Fibroblast of lung (primary cell): ENCODE measurements around the gene PIK3AP1. TPM values are rescaled to one million over a fixed set of nuclear protein-coding genes. Genes with fewer than 3 reads are reported as not detected.

Source experiments
- DNase-seq, 2 donors: peaks; one replicate each; pipeline versions ENCODE4 v3.0.0 to v3.0.0-alpha.2; 2010; ENCODE audit warnings: low read depth in 2 of 2
- H2AFZ ChIP-seq: 2 replicates; pipeline ENCODE4 v1.5.1; 2012; ENCODE audit warnings: low read length, control low read depth, inconsistent platforms
- H3K27ac ChIP-seq: 2 replicates; pipeline ENCODE4 v1.5.1; 2011; ENCODE audit warnings: low read length, control low read depth; ENCODE audit not compliant: insufficient read depth
- H3K27me3 ChIP-seq: 2 replicates; pipeline ENCODE4 v1.5.1; 2011; ENCODE audit warnings: mild to moderate bottlenecking, low read length; ENCODE audit not compliant: control insufficient read depth, insufficient read depth
- H3K36me3 ChIP-seq: 2 replicates; pipeline ENCODE4 v1.5.1; 2011; ENCODE audit warnings: low read length; ENCODE audit not compliant: control insufficient read depth, insufficient read depth
- H3K4me1 ChIP-seq: 2 replicates; pipeline ENCODE4 v1.5.1; 2011; ENCODE audit warnings: low read length; ENCODE audit not compliant: control insufficient read depth, insufficient read depth; ENCODE audit errors: extremely low read depth
- H3K4me2 ChIP-seq: 2 replicates; pipeline ENCODE4 v1.5.1; 2011; ENCODE audit warnings: low read length, control low read depth; ENCODE audit not compliant: insufficient read depth; ENCODE audit errors: extremely low read depth
- H3K4me3 ChIP-seq, 4 experiments: fragments of 200-600 bp in 1 of 4; sonication (generic) in 1 of 4; replicated peaks in 1 of 4; 2 replicates each; pipeline ENCODE4 v1.5.1; 2011 to 2016; ENCODE audit warnings: low read length in 4 of 4, low read depth in 3 of 4, mild to moderate bottlenecking in 3 of 4, control low read depth in 2 of 4, inconsistent platforms in 1 of 4, mixed read lengths in 1 of 4; ENCODE audit not compliant: insufficient read depth in 1 of 4; ENCODE audit errors: control extremely low read depth in 1 of 4
- H3K79me2 ChIP-seq: 2 replicates; pipeline ENCODE4 v1.5.1; 2012; ENCODE audit warnings: mild to moderate bottlenecking, low read length, inconsistent platforms; ENCODE audit not compliant: control insufficient read depth, insufficient read depth
- H3K9ac ChIP-seq: 2 replicates; pipeline ENCODE4 v1.5.1; 2011; ENCODE audit warnings: mild to moderate bottlenecking, low read length, control low read depth; ENCODE audit not compliant: insufficient read depth
- H3K9me3 ChIP-seq: 2 replicates; pipeline ENCODE4 v1.5.1; 2012; ENCODE audit warnings: low read depth, low read length; ENCODE audit not compliant: control insufficient read depth, insufficient read depth
- H4K20me1 ChIP-seq: 2 replicates; pipeline ENCODE4 v1.5.1; 2011; ENCODE audit warnings: low read length; ENCODE audit not compliant: control insufficient read depth, insufficient read depth; ENCODE audit errors: extremely low read depth
- CTCF ChIP-seq, 2 donors: IDR thresholded peaks in 1 of 2; conservative IDR thresholded peaks in 1 of 2; 1 replicate in 1 of 2; 2 replicates in 1 of 2; pipeline ENCODE4 v1.5.1; 2011 to 2012; ENCODE audit warnings: low read length in 2 of 2, control low read depth in 1 of 2, inconsistent platforms in 1 of 2, low read depth in 1 of 2, mild to moderate bottlenecking in 1 of 2
- EZH2 ChIP-seq: IDR thresholded peaks from 2 replicates; pipeline ENCODE4 v1.5.1; 2012; ENCODE audit warnings: low read length, control low read depth, mild to moderate bottlenecking; ENCODE audit errors: missing control alignments
- polyA plus RNA-seq, 2 donors: library from polyadenylated mRNA; depleted of rRNA in 1 of 2; stranded (reverse) in 1 of 2; unstranded in 1 of 2; fragments of >200 nt; gene quantifications; 2 replicates each; pipeline ENCODE4 v1.2.1, GENCODE V29; 2011 to 2012; ENCODE audit warnings: missing spikeins in 1 of 2
- total RNA-seq: library from RNA; depleted of rRNA; stranded (reverse); fragments of >200 nt; gene quantifications from 2 replicates; pipeline ENCODE4 v1.2.1, GENCODE V29; 2014

The PIK3AP1 gene
- total and polyA plus RNA-seq, 2 donors (not counting 1 experiment from before 2014, with no cell fraction given): 0.17 to 0.24 TPM

- Histone ChIP-seq H3K36me3 (no peaks in the 10 kb centered on the region), H3K27ac (no peak overlapping the region), H3K9ac (no peak overlapping the region), H4K20me1 (no peaks in the 10 kb centered on the region), H3K4me1 (peaks cover 8% of the 10 kb centered on the region), H3K79me2 (peaks cover 28% of the 10 kb centered on the region), H2AFZ (no peak overlapping the region), H3K4me2 (no peak overlapping the region), H3K9me3 (no peaks in the 10 kb centered on the region), H3K4me3 (no peak overlapping the region), H3K27me3 (no peaks in the 10 kb centered on the region)
- TF ChIP-seq EZH2: no peak
- TF ChIP-seq CTCF (conservative IDR thresholded peaks at IDR 0.05 in 1 of 2, IDR thresholded peaks at IDR 0.05 in 1 of 2; ENCODE audit: low read depth in 1 of 2, low read length in 2 of 2): no peak
- peak in 1 of 2 donors; percentile 74 for DNase-seq
Measured at GRCh38 chr10:96588616-96589419, 131.5 kb downstream of the PIK3AP1 start.

GRCh38 chr10:96588060-96588554 lies 132.2 kb downstream of the PIK3AP1 start:
- H3K4me2 ChIP-seq: peak overlapping the region; percentile 89
- TF ChIP-seq EZH2 (no peak), CTCF (conservative IDR thresholded peaks at IDR 0.05 in 1 of 2, IDR thresholded peaks at IDR 0.05 in 1 of 2; ENCODE audit: low read depth in 1 of 2, low read length in 2 of 2) (no peak)
- H3K4me3 ChIP-seq: peak overlapping the region; percentile 59 to 98 (median 71)
- H3K9me3 ChIP-seq: no peaks in the 10 kb centered on the region
- no peaks in the 10 kb centered on the region for H3K27me3 ChIP-seq
- peak overlapping the region; percentile 97 for H3K27ac ChIP-seq
- H3K36me3 ChIP-seq: no peaks in the 10 kb centered on the region
- peaks cover 2% of the 10 kb centered on the region for H4K20me1 ChIP-seq
- H3K79me2 ChIP-seq: peaks cover 35% of the 10 kb centered on the region
- DNase-seq: no peak
- H2AFZ ChIP-seq: peak overlapping the region; percentile 64
- H3K4me1 ChIP-seq: peaks cover 8% of the 10 kb centered on the region
- no peak overlapping the region for H3K9ac ChIP-seq

- no peak for TF ChIP-seq EZH2
- no peak for TF ChIP-seq CTCF (conservative IDR thresholded peaks at IDR 0.05 in 1 of 2, IDR thresholded peaks at IDR 0.05 in 1 of 2; ENCODE audit: low read depth in 1 of 2, low read length in 2 of 2)
- H3K27ac ChIP-seq: peak overlapping the region; percentile 97
- peak overlapping the region; percentile 89 for H3K4me2 ChIP-seq
- peak overlapping the region; percentile 59 to 98 (median 71) for H3K4me3 ChIP-seq
- peaks cover 4% of the 10 kb centered on the region for H4K20me1 ChIP-seq
- peak overlapping the region; percentile 96 for H3K9ac ChIP-seq
- H3K36me3 ChIP-seq: no peaks in the 10 kb centered on the region
- H3K27me3 ChIP-seq: no peaks in the 10 kb centered on the region
- H3K4me1 ChIP-seq: peaks cover 8% of the 10 kb centered on the region
- peak; percentile 79 to 86 for DNase-seq
- no peaks in the 10 kb centered on the region for H3K9me3 ChIP-seq
- peaks cover 42% of the 10 kb centered on the region for H3K79me2 ChIP-seq
- H2AFZ ChIP-seq: peak overlapping the region; percentile 64
Measured at GRCh38 chr10:96587264-96588059, 132.9 kb downstream of the PIK3AP1 start.
